GM12878 (cell line): ENCODE results near the gene CHAT. TPM values are rescaled to one million over a fixed set of nuclear protein-coding genes. Genes with fewer than 3 reads are reported as not detected.

ENCODE experiments used
- ATAC-seq: fragments of 200-7000 bp; cut with Tn5 transposase; 3 replicates; pipeline ENCODE4 v1.9.1; 2020; ENCODE audit warnings: mild to moderate bottlenecking, moderate library complexity
- BruUV-seq: library from RNA; stranded (reverse); fragments of 400-500 nt; replicated peaks from 2 replicates; lab custom pipeline; 2021; lab: Mats Ljungman, UMichigan
- CTCF ChIA-PET: fragments of 300-600 bp; sonication (Branson Sonifier 250); formaldehyde crosslinking; extraction: SDS; loops from one replicate; lab custom pipeline; 2021; ENCODE audit warnings: inconsistent platforms; lab: Yijun Ruan, JAX
- POLR2A ChIA-PET: fragments of 350-600 bp; formaldehyde crosslinking; extraction: SDS; loops from one replicate; lab custom pipeline; 2021; ENCODE audit warnings: inconsistent platforms; lab: Charles Lee
- RAD21 ChIA-PET: fragments of 300-600 bp; sonication (Branson Sonifier 250); formaldehyde crosslinking; loops from one replicate; lab custom pipeline; 2023; ENCODE audit warnings: antibody characterized with exemption; ENCODE audit not compliant: unreplicated experiment; lab: Charles Lee
- SMC1A ChIA-PET: fragments of 300-600 bp; sonication (Branson Sonifier 250); formaldehyde crosslinking; loops from one replicate; lab custom pipeline; 2023; ENCODE audit not compliant: unreplicated experiment, uncharacterized antibody; lab: Charles Lee
- DNase-seq: peaks from one replicate; pipeline ENCODE4 v3.0.0-alpha.2; 2011; ENCODE audit warnings: low read depth, low spot score
- FAIRE-seq: peaks from 3 replicates; lab custom pipeline; 2011; peaks lifted over from hg19 to GRCh38; lab: Jason Lieb, UNC
- H2AFZ ChIP-seq: 2 replicates; pipeline ENCODE4 v1.6.0; 2011; ENCODE audit warnings: low read depth, low read length, control low read depth; ENCODE audit not compliant: control insufficient read depth
- H3K27ac ChIP-seq: 2 replicates; pipeline ENCODE4 v1.5.1; 2011; ENCODE audit warnings: control low read depth; ENCODE audit not compliant: control insufficient read depth, insufficient read depth
- H3K27me3 ChIP-seq, 2 experiments: replicated peaks in 1 of 2; 2 replicates each; pipeline versions ENCODE4 v1.6.0 to v1.6.1; 2011; ENCODE audit warnings: low read length in 1 of 2; ENCODE audit not compliant: control insufficient read depth in 2 of 2, insufficient read depth in 2 of 2
- H3K36me3 ChIP-seq, 2 experiments: 2 replicates each; pipeline ENCODE4 v1.5.1; 2011; ENCODE audit warnings: low read length in 1 of 2; ENCODE audit not compliant: control insufficient read depth in 2 of 2, insufficient read depth in 2 of 2
- H3K4me1 ChIP-seq: 2 replicates; pipeline ENCODE4 v1.6.1; 2011; ENCODE audit warnings: mild to moderate bottlenecking, low read length, moderate library complexity, mixed read lengths; ENCODE audit not compliant: control insufficient read depth, insufficient read depth
- H3K4me2 ChIP-seq: 2 replicates; pipeline ENCODE4 v1.6.0; 2011; ENCODE audit warnings: control low read depth; ENCODE audit not compliant: control insufficient read depth, insufficient read depth
- H3K4me3 ChIP-seq: fragments of 200-600 bp; sonication (generic); 2 replicates; pipeline ENCODE4 v1.5.1; 2016
- H3K79me2 ChIP-seq: 2 replicates; pipeline ENCODE4 v1.6.0; 2011; ENCODE audit warnings: low read length; ENCODE audit not compliant: control insufficient read depth, insufficient read depth
- H3K9ac ChIP-seq: 2 replicates; pipeline ENCODE4 v1.8.0; 2011; ENCODE audit warnings: low read length, control low read depth, mixed read lengths; ENCODE audit not compliant: control insufficient read depth, insufficient read depth
- H3K9me3 ChIP-seq: replicated peaks from 3 replicates; pipeline ENCODE4 v1.5.1; 2011; ENCODE audit warnings: mild to moderate bottlenecking, low read length; ENCODE audit not compliant: control insufficient read depth, insufficient read depth
- H4K20me1 ChIP-seq: 2 replicates; pipeline ENCODE4 v1.6.0; 2011; ENCODE audit not compliant: control insufficient read depth, insufficient read depth
- E2F8 ChIP-seq: fragments of 450-650 bp; IDR thresholded peaks from 2 replicates; pipeline ENCODE4 v1.6.1; 2018; ENCODE audit warnings: mild to moderate bottlenecking, low read depth, moderate library complexity; ENCODE audit not compliant: partially characterized antibody
- E4F1 ChIP-seq: fragments of 450-650 bp; IDR thresholded peaks from 2 replicates; pipeline ENCODE4 v1.6.1; 2018; ENCODE audit warnings: borderline replicate concordance, mild to moderate bottlenecking; ENCODE audit not compliant: partially characterized antibody
- LARP7 ChIP-seq: fragments of 450-650 bp; IDR thresholded peaks from 2 replicates; pipeline ENCODE4 v1.6.1; 2017; ENCODE audit warnings: mild to moderate bottlenecking
- MTA3 ChIP-seq: IDR thresholded peaks from 2 replicates; pipeline ENCODE4 v1.6.1; 2012; ENCODE audit warnings: low read length, inconsistent platforms, borderline replicate concordance
- NBN ChIP-seq: fragments of 450-650 bp; IDR thresholded peaks from 2 replicates; pipeline ENCODE4 v1.6.1; 2016
- RCOR1 ChIP-seq: conservative IDR thresholded peaks from 2 replicates; pipeline ENCODE4 v1.6.1; 2012; ENCODE audit warnings: low read depth, low read length, improper control_type of control experiment
- REST ChIP-seq: IDR thresholded peaks from 2 replicates; pipeline ENCODE4 v1.6.1; 2012; ENCODE audit warnings: mild to moderate bottlenecking, low read depth, low read length
- RUNX3 ChIP-seq: IDR thresholded peaks from 2 replicates; pipeline ENCODE4 v1.6.1; 2012; ENCODE audit warnings: low read length, inconsistent platforms
- SIN3A ChIP-seq: IDR thresholded peaks from 2 replicates; pipeline ENCODE4 v1.6.1; 2012; ENCODE audit warnings: low read depth, low read length, improper control_type of control experiment
- WGBS: methylation state at CpG from one replicate; pipeline ENCODE4 v1.1.6; 2016; ENCODE audit warnings: low lambda C conversion rate; ENCODE audit not compliant: insufficient replicate concordance, insufficient coverage; ENCODE audit errors: missing lambda C conversion rate; 5-methylcytosine and 5-hydroxymethylcytosine counted together
- in situ Hi-C: fragments of 300-500 bp; cut with MboI; formaldehyde crosslinking; loops from 9 replicates; pipeline ENCODE4 v1.14.3; 2018; ENCODE audit warnings: mixed read lengths
- intact Hi-C: fragments of 100-400 bp; cut with micrococcal nuclease; formaldehyde crosslinking; loops from one replicate; pipeline ENCODE4 v1.14.2; 2022; ENCODE audit not compliant: unreplicated experiment
- polyA plus RNA-seq, 11 experiments: library from polyadenylated mRNA; depleted of rRNA in 4 of 11; unstranded in 6 of 11; stranded (reverse) in 5 of 11; fragments of >200 nt; fragmentation: Nextera tagmentation in 4 of 11; fragmentation: Illumina TruSeq in 1 of 11; extraction: Ambion mirVana in 4 of 11; extraction: Trizol in 1 of 11; gene quantifications; 1 replicate in 1 of 11; 2 replicates in 10 of 11; pipeline versions ENCODE4 v1.2.1 to v1.2.3, GENCODE V29; 2011 to 2016; ENCODE audit warnings: inconsistent platforms in 2 of 11, missing spikeins in 2 of 11, low read depth in 1 of 11
- total RNA-seq, 4 experiments: library from RNA; depleted of rRNA in 3 of 4; stranded (reverse); fragments of >200 nt in 3 of 4; fragmentation: Illumina TruSeq in 1 of 4; extraction: Trizol in 1 of 4; gene quantifications; 2 replicates each; pipeline versions ENCODE4 v1.2.1 to v1.2.3, GENCODE V29; 2013 to 2021

Gene CHAT
- total and polyA plus RNA-seq, 10 of the 15 experiments (the other 5 are each of a cell fraction or from before 2014, with no cell fraction given), result not detected

GRCh38 chr10:49606981-49607535 is 6.8 kb upstream of the CHAT start:
- Histone ChIP-seq H3K36me3 (no peaks in the 10 kb centered on the region), H3K79me2 (no peaks in the 10 kb centered on the region), H3K4me2 (no peak overlapping the region), H4K20me1 (no peaks in the 10 kb centered on the region), H3K9ac (no peak overlapping the region), H3K27ac (no peak overlapping the region), H3K4me1 (no peaks in the 10 kb centered on the region), H3K27me3 (peaks cover 4 to 13% of the 10 kb centered on the region in 2 experiments), H2AFZ (no peak overlapping the region), H3K4me3 (no peak overlapping the region), H3K9me3 (peaks cover 4% of the 10 kb centered on the region; the same call in 1 of the 3 replicates)
- TF ChIP-seq RCOR1, result 0 out of 2 replicates have a peak, but pooled peaks have one; percentile 68
- no peak for TF ChIP-seq LARP7
- no peak for TF ChIP-seq E2F8
- TF ChIP-seq SIN3A, result peak; percentile 56; the same call in 1 of the 2 replicates
- no peak for TF ChIP-seq NBN
- no peak for TF ChIP-seq MTA3
- no peak for TF ChIP-seq E4F1
- peak; percentile 99 for TF ChIP-seq REST
- peak; percentile 54 for TF ChIP-seq RUNX3
- ChIA-PET CTCF (interaction anchor here (1.3 to 1.4 kb wide), 2 partner anchors 12 to 14 kb away, joined by 4 to 9 read pairs; no protein-coding TSS in a partner anchor), RAD21 (interaction anchor here (0.7 kb wide), 1 partner anchor 12 kb away, joined by 3 read pairs; no protein-coding TSS in a partner anchor), SMC1A (interaction anchor here (0.6 kb wide), 1 partner anchor 40 kb away, joined by 3 read pairs; no protein-coding TSS in a partner anchor), POLR2A (no interaction called here)
- intact Hi-C loops, result no loop called here
- in situ Hi-C loops, result no loop called here
- ATAC-seq, result peak; percentile 95
- WGBS, result 2% methylated on average over 22 of the region's 22 CpGs
- FAIRE-seq, result no peak
- BruUV-seq, result no TSS peak
- DNase-seq, result no peak
